Measurements from ENCODE around the gene HNRNPUL2.

DNA sequence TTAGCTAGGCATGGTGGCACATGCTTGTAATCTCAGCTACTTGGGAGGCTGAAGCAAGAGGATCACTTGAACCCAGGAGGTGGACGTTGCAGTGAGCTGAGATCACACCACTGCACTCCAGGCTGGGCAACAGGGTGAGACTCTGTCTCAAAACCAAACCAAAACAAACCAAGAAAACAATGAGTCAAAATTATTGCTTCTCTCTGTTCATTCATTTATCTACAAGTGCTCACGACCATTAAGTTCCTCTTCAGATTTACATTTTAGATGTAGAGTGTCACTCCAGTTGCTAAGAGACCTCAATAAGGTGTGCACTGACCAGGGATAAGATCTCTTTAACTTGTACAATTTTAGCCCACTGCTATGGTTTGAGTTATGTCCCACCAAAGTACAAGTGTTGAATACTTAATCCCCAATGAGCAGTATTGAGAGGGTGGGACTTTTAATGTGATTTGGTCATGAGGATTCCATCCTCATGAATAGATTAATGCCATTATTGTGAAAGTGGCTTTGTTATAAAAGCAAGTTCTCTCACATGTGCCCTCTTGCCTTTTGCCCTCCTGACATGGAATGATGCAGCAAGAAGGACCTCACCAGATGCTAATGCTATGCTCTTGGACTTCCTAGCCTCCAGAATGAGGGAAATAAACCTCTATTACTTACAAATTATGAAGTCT lies 7.8 kb downstream of the HNRNPUL2 start:
- TF ChIP-seq POLR2AphosphoS5 (IDR thresholded peaks at IDR 0.05) = no peak
- TF ChIP-seq, protein P1, sequence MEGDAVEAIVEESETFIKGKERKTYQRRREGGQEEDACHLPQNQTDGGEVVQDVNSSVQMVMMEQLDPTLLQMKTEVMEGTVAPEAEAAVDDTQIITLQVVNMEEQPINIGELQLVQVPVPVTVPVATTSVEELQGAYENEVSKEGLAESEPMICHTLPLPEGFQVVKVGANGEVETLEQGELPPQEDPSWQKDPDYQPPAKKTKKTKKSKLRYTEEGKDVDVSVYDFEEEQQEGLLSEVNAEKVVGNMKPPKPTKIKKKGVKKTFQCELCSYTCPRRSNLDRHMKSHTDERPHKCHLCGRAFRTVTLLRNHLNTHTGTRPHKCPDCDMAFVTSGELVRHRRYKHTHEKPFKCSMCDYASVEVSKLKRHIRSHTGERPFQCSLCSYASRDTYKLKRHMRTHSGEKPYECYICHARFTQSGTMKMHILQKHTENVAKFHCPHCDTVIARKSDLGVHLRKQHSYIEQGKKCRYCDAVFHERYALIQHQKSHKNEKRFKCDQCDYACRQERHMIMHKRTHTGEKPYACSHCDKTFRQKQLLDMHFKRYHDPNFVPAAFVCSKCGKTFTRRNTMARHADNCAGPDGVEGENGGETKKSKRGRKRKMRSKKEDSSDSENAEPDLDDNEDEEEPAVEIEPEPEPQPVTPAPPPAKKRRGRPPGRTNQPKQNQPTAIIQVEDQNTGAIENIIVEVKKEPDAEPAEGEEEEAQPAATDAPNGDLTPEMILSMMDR (IDR thresholded peaks at IDR 0.05) = no peak
